Cardiac fibroblast (primary cell): ENCODE results near the gene SNX27.

Experiments used
- DNase-seq, 2 donors: peaks; one replicate each; pipeline versions ENCODE4 v3.0.0 to v3.0.0-alpha.2; 2010; ENCODE audit warnings: low read depth in 2 of 2
- H3K4me3 ChIP-seq, 2 donors: replicated peaks in 1 of 2; 1 replicate in 1 of 2; 2 replicates in 1 of 2; pipeline ENCODE4 v1.5.1; 2011; ENCODE audit warnings: low read depth in 2 of 2, low read length in 2 of 2, mild to moderate bottlenecking in 2 of 2, moderate library complexity in 1 of 2
- TF ChIP-seq, protein P1 (sequence below): IDR thresholded peaks from one replicate; pipeline ENCODE4 v1.5.1; 2011; ENCODE audit warnings: low read depth, mild to moderate bottlenecking, low read length, inconsistent platforms

The SNX27 gene

GRCh38 chr1:151713044-151713443 lies 101.2 kb downstream of the SNX27 start:
- DNase-seq = no peak
- TF ChIP-seq, protein P1, sequence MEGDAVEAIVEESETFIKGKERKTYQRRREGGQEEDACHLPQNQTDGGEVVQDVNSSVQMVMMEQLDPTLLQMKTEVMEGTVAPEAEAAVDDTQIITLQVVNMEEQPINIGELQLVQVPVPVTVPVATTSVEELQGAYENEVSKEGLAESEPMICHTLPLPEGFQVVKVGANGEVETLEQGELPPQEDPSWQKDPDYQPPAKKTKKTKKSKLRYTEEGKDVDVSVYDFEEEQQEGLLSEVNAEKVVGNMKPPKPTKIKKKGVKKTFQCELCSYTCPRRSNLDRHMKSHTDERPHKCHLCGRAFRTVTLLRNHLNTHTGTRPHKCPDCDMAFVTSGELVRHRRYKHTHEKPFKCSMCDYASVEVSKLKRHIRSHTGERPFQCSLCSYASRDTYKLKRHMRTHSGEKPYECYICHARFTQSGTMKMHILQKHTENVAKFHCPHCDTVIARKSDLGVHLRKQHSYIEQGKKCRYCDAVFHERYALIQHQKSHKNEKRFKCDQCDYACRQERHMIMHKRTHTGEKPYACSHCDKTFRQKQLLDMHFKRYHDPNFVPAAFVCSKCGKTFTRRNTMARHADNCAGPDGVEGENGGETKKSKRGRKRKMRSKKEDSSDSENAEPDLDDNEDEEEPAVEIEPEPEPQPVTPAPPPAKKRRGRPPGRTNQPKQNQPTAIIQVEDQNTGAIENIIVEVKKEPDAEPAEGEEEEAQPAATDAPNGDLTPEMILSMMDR = no peak
- H3K4me3 ChIP-seq = no peak overlapping the region

GRCh38 chr1:151713874-151714273 lies 102.0 kb downstream of the SNX27 start:
- H3K4me3 ChIP-seq = no peak overlapping the region
- TF ChIP-seq, protein P1 = no peak
- DNase-seq = no peak

- DNase-seq = no peak
- TF ChIP-seq, protein P1 = no peak
- no peak overlapping the region for H3K4me3 ChIP-seq
Observed at GRCh38 chr1:151714820-151715725, 103.2 kb downstream of the SNX27 start.

DNA sequence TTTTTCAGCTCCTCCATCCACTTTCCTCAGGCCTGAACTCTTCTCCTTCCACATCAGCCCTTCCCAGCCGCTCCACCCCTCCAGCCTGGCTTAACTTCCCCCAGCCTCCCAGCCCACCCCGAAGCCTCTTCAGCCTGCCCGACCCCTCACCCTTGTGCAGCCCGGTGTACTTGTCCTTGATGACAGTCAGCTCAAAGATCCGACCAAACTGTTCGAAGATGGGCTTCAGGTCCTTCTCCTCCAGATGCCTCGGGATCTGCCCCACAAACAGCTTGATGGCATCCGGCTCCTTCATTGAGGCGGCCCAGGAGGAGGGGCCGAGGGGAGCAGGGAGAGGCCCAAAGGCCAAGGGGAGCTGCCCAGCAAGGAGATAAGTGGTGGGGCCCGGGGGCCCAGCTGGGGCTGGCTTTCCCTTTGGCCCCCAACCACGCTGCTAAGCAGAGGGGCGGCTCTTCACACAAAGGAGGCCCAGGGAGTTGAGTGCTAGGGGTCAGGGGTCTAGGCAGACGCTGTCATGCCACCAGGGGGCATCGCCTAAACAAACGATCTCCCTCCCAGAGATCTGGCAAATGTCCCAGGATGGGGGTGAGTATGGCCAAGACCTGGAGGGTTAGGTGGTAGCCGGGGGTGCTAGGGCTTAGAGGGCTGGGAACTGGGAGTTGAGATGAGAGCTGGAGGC lies 104.0 kb downstream of the SNX27 start:
- TF ChIP-seq, protein P1 = no peak
- DNase-seq = no peak
- no peak overlapping the region for H3K4me3 ChIP-seq

GRCh38 chr1:151716405-151716762 lies 104.5 kb downstream of the SNX27 start:
- H3K4me3 ChIP-seq = no peak overlapping the region
- TF ChIP-seq, protein P1 = no peak
- no peak for DNase-seq

DNA sequence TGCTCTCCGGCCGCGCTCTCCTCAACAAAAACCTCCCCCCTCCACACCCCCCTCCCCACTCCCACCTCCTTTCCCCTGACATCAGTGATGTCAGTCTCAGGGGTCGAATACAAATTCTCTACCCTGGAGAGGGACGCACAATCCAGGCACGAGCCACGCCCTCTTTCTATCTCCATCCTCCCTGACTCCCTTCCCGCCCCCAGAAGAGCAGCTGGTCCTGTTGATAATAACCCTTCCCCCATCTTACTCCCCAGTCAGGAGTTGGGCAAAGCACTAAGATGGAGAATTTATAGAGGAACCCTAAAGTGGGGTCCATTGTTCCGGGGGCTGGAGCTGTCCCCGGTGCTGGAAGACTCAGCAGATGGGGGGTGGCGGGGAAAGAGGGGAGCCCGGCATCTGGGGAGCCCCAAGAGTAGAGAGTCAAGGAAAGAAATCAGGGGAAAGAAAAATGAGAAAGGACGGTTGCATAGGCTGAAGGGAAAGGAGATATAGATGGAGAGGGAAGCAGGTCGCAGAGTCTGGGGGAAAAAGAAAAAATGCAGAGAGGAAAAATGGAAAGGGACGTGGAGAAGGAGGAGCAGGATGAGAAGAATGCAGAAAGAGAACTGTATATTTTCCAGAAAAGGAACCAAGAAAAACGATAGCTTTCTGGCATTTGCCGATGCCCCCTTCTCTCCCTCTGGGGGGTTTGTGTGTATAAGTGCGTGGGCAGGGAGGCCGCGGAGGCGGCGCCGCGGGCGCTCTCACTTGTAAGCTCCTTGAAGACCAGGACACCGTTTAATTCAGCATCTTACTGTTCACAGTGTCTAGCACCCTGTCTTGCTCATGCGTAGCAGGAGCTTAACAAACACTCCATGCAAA lies 105.2 kb downstream of the SNX27 start, which contains the start of gene CELF3:
Gene CELF3, minus strand, starts transcription at position 33 of the 861 bp plus-strand sequence. CDS start 783 bp downstream, outside the sequence.
- TF ChIP-seq, protein P1 = no peak
- peak in 1 of 2 donors; percentile 29 for DNase-seq

More for the DNA sequence above, 105.2 kb downstream of the SNX27 start, which contains the start of gene CELF3:
- no peak within 1 kb of the TSS for H3K4me3 ChIP-seq
